ENCODE data around the gene LLCFC1.

Gene LLCFC1

DNA sequence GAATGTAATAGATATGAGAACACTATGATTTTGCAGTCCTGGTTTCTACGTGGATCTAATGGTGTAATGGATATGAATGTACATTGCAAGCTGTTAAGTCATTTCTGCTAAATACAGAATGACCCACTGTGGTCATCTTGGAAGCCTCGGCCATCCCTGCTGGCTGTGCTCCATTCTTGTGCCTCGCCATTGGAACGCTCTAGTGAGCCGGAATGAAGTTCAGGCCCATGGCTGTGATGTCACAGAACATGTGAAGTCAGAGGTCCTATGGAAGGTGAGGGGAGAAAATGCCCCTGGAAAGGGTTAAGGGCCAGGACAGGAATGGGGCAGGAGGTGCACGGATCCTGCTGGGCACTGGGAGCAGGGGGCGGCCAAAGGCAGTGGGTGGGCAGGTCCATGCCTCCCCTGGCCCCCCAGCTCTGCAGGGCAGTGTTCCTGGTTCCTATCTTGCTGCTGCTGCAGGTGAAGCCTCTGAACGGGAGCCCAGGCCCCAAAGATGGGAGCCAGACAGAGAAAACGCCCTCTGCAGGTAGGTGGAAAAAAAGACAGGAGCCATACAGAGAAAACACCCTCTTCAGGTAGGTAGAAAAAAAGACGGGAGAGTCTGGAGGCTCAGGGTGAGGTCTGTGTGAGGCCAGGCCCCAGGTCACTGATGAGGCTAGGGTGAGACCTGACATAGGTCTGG lies at the start of gene LLCFC1:
Gene LLCFC1 (plus strand): TSS at position 259 of the 685 bp plus-strand sequence. CDS start 138 bp downstream, at position 397.
- DNase-seq, result no peak

DNA sequence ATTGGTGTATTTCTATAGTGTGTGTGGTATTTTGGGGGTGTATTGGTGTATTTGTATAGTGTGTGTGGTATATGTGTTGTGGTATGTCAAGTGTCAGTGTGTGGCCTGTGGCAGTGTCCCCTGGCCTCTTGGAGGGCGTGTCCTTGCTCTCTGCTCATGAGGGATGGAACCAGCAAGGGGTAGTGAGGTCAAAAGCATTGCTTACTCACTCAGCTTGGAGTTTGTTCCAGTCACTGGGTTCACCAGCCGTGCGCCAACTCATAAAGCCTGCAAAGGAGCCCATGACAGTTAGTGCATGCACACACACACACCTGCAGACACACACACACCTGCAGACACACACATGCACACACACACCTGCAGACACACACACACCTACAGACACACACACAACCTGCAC lies 49.5 kb upstream of the LLCFC1 start:
- no peak for DNase-seq

DNA sequence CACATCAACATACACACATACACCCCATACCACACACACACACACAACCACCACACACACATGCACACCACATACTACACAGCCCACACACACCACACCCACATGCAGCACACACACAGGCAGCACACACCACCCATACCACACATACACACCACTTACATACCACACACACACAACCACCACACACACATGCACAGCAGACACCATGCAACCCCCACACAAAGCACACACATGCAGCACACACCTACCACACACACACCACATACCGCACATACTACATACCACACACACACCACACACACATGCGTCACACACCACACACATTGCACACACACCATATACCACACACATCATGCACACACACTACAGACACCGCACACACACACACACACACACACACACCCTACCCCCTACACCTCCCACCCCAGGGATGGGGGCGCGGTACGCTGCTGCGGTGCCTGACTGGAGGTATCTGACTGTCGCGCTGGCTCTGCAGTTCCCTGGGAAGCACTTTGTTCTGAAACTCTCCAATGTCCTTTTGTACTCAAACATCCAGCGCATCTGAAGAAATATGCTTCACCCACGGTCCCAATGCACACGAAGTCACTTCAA lies 48.3 kb upstream of the LLCFC1 start:
- no peak for DNase-seq

DNA sequence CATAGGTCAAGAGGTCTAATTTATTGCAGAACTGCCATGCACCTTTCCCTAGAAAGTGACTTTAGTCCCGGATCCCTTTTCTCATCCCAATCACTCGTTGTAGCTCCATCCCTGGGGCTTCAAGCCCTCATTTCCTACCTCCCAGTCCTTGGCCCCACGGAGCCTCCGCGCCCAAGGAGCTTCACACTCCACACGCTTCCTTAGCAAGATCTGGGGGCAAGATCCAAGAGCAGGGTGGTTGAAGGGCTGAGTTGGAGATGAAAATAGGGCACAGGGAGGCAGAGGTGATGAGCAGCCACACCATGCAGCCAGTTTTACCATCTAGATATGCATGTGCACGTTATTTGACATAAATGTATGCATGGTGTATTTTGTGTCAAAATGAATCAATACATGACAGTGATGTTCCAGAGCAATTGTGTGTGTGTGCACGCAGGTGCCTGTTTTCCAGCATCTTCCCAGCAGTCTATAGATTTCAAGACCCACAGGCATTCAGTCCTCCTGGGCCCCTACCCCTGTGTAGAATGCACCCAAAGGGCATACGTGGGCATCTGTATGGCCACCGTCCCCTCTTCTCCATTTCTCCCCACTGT lies 47.7 kb upstream of the LLCFC1 start:
- no peak for DNase-seq

DNA sequence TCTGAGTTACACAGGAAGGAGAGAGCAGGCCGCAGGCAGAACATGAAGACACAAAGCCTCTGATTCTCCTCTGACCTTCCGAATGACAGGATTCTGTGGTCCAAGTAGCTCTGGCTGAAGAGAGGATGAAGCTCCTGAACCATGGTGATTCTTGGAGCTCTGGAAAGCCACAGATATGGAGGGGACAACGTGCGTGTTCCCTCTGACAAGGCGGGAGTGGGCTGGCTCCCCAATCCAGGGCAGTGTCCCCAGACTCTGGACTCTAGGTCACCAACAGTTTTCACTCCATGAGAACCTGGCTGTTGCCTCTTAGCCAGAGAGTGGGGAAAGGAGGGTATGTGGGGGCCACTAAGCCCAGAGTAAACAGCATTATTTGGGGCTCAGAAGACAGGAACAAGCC lies 46.3 kb upstream of the LLCFC1 start:
- no peak for DNase-seq

DNA sequence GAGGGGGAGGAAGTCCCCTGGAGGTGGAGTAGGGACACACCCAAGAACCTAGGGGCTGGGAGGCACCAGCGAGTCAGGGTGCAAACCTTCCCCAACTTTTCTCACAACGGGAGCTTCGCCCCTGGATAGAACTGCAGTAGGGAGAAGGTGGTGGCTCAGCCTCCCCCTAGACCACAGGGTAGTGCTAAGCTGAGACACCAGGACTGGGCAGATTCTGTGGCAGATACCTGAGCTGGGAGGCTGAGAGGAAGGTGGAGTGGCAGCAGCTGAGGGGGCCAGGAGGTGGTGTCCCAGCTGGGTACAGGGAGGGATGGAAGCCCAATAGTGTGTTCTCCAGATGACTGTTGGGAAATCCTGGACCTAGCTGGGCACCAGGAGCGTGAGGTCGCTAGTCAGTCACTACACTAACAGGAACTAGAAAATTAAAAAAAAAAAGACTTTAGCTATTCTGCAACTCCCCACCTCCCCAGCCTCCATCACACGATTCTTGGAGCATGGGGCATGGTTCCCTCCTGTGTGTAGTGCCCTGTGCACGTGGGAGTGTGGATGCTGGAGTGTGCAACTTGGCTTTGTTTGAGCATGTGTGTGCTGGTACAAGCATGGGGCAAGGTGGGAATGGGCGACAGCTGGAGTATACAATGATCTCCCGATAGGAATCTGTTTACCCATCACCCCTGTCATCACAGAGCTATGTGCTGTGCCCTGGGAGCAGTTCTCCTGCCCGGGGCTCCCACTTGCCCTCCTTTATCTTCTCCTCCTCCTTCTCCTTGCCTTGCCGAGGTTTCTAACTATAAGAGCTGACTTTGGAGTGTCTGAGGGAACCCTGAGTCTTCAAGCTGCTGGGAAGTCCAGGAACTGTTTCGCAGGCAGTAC lies 44.9 kb upstream of the LLCFC1 start:
- DNase-seq, result no peak

DNA sequence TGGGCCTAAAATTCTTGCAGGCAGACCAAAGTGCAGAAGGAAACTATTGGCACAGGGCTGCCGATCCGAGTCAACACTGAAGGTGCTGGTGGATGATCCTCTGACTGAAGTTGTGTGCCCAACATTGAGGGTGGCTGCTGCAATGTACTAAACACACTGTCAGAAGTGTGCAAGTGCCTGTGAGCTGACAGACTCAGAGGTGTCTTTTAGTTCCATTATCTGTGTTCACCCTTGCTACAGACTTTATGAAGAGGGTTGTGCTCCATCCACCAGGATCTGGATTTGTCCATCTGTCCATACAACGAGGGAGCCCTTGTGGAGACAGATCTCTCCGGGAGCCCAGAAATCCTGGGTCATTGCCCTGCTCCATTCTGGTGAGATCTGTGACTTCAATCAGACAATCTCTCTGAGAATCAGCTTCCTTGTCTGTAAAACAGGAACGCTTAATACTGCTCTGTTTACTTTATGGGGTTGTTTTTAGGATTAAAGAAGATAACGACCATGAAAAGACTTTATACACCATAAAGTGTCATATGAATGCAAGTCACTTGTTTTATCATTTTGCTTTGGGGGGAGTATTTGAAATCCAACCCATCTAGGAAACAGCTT lies 44.2 kb upstream of the LLCFC1 start:
- no peak for DNase-seq

DNA sequence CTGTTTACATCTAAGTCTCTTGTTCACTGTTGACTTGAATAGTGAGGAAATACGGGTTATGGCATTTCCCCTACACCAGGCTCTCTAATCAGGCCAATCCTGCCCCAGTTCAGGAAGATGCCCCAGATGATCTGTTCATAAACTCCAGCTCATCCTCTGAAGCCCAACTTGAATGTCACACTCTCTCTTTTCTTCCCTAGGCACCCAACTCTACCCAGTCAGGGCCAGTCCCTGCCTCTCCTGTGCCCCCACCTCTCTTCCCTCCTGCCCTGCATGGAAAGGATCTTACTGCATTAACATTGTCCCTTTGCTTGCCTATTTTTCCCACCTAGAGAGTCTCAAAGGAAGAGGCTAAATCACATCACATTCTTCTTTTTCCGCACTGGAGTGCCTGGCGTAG lies 43.1 kb upstream of the LLCFC1 start:
- DNase-seq, result no peak

DNA sequence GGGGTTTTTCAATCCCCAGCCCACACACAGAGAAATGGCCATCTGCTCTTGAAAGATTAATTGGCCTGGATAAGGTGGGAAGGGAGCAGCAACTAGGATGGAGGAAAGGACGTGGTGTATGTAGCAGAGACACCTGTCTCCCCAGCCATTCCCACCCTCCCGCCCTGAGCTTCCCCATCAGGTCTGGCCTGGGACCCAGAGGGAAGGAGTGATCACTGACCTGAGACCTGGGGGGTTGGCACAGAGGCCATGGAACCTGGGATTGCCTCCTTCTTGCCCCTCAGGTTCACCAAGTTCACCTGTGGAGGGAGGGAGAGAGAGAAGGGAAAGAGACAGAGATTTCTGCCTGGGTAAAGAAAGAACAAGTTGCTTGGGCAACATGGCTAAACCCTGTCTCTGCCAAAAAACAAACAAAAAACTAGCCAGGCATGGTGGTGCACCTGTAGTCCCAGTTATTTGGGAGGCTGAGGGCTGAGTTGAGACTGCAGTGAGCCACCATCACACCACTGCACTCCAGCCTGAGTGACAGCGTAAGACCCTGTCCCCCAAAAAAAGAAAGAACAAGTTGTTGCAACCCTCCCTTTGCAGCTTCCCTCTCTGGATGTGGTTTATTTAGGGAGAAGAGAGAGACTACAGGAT lies 42.4 kb upstream of the LLCFC1 start:
- DNase-seq, result no peak

DNA sequence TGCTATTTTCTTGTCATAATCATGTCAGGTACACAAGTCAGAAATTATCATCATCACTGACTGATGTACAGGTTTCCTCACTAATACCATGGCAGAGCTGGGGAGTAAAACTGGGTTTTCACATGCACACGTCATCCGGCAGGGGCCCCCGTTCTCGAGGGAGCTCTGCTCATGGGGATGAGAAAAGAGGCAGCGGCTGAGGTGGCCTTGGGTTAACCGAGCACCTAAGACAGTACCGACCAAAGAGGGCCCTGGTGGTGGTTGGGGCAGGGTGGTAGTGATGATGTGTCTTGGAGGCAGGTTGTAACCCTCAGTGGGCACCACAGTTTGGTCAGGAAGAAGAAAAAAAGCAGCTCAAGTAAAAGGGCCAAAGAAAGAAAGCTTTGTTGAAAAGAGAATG lies 41.6 kb upstream of the LLCFC1 start:
- DNase-seq, result no peak

DNA sequence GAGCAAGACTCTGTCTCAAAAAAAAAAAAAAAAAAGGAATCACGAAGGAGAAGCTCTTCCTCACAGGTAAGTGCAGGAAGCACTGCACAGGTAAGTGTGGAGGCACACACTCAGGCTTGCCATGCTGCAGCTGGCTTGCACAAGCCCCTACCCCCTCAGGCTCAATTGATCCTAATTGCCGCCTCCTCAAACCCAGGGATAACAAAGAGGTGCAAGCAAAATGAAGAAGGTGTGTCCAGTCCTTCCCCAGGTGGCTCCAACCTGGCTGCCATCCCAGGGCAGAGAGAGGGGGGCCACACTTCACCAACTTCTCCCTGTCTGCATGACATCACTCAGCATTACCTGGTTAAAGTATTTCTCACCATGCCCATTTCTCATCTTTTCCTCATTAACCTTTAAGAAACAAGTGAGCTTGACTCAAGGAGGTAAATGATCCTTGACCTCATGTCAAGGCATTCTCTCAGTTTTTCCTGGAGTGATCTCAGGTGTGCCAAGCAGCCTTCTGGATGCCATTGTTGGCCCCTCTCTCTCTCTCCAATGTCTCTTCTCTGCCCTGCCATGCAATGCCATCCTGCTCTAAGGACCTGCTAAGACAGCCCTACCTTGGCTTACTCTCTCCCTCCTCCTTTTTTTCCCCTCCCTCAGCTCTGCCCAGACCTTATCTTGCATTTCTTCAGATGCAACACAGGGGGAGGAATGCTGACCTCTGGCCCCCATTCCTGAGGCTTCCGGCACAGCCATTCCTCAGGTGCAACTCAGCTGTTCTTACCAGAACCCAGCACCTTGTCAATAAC lies 40.7 kb upstream of the LLCFC1 start:
- DNase-seq, result no peak

DNA sequence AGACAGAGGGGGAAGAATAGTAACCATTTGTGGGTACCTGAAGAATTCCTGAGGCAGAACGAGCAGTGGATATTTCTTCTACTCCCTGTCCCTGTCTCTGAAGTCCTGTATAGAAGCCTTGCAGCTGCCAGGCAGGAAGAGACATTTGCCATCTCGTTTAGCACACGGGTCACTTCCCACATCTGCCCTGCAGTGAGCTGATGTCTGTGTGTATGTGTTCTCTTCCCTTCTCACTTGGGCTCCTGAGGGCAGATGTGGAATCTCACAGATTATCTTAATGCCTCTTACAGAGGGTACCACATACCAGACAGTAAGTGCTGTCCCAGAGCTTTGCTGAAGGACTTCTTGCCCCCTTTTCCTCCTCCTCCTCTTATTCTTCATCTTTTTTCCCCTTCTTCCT lies 39.6 kb upstream of the LLCFC1 start:
- DNase-seq, result no peak

DNA sequence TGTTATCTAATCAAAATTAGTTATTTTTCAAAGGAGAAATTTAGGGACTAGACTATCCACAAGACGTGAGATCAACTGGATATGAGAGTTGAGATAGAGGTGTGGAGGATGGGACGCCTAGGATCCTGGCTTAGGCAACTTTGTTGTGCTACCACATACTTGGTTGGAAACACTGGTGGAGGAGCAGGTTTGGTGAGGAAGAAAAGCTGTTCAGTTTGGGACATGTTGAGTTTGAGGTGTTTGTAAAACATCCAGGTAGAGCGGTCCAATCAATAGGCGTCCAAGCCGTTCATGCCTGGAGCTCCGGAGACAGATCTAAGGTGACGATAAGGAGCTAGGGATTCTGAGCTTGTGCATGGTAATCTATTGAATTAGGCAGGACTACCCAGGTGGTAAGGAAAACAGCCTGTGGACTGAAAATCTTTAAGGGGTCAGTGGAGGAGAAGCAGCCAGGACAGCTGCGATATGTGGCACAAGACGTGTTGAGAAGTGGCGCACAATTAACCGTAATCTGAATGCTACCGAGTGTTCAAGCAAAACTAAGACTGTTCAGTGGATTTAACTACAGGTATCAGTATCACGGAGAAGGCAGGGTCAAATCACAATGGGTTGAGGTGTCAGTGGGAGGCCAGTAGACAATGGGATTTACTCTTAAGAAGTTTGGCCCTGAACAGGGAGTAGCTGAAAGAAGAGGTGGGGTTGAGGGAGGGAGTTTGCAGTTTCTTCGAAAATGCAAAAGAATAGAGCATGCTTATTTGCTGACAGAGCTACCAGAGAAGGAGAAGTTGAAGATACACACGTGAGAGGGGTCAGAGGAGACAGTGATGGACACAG lies 37.6 kb upstream of the LLCFC1 start:
- DNase-seq, result no peak

DNA sequence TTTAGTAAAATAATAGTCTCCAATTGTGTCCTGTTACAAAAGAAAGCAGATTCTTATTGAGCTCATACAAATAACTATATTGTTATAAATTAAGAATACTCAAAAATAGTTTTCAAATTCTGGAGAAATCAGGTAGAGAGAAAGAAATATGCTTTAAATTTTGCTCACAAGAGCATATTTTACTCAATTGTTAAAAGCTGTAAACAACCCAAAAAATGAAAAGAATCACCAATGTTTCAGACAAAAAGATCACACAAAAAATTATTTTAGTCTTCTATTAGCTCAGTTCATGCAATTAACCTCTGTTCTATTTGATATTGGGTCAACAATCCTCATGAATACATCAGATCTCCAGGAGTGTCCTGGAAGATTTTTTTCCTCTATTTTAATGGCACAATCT lies 35.2 kb upstream of the LLCFC1 start:
- DNase-seq, result no peak

DNA sequence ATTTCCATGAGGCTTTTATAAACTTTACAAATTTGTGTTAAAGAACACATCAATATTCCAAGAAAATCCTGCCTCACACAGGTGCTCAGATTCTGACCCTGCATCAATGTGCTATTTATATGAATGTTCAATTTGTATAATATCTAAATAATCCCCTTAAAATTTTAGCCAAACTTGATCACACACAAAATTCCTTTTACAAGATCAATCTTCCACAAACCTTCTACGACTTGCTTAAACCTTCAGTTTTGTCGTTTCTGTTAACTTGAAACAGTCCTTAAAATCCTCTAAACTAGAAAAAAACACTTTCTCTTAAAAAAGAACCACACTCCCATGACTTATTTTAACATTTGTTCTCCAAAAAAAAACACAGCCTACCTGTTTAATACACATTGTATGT lies 33.5 kb upstream of the LLCFC1 start:
- DNase-seq, result no peak

DNA sequence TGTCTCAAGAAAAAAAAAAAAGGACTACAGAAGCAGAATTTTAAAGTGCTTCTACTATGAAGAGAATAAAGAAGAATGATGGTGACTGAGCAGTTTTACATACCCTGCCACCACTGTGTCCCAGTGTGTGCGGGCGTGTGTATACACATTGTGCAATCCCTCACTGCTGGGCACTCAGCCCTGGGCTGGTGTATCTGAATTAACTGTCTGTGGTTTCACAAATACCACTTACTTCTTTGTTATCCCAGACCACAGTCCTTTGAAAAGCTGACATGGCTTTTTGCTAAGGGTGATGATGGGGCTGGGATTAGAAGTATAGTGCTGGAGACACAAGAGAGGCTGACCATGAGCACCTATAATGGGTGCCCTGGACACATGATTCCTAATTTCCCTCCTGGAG lies 32.6 kb upstream of the LLCFC1 start:
- no peak for DNase-seq

DNA sequence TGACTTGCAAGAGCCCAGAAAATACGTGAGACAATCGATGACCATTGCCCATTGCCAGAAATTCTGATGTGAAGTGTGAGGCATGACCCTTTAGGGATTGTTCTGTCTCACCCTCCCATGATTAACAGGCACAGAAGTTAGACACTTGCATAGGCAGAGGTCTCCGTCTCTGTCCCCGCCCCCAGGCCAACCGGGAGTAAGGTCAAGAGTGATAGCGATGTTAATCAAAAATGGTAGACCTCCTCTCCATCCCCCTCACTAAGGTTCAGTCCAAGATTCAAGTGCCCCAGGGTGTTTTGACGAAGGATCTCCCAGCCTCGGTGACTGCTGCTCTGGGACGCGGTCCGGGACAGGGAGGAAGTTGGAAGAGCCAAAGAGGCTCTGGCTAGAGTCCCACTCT lies 31.0 kb upstream of the LLCFC1 start:
- no peak for DNase-seq

DNA sequence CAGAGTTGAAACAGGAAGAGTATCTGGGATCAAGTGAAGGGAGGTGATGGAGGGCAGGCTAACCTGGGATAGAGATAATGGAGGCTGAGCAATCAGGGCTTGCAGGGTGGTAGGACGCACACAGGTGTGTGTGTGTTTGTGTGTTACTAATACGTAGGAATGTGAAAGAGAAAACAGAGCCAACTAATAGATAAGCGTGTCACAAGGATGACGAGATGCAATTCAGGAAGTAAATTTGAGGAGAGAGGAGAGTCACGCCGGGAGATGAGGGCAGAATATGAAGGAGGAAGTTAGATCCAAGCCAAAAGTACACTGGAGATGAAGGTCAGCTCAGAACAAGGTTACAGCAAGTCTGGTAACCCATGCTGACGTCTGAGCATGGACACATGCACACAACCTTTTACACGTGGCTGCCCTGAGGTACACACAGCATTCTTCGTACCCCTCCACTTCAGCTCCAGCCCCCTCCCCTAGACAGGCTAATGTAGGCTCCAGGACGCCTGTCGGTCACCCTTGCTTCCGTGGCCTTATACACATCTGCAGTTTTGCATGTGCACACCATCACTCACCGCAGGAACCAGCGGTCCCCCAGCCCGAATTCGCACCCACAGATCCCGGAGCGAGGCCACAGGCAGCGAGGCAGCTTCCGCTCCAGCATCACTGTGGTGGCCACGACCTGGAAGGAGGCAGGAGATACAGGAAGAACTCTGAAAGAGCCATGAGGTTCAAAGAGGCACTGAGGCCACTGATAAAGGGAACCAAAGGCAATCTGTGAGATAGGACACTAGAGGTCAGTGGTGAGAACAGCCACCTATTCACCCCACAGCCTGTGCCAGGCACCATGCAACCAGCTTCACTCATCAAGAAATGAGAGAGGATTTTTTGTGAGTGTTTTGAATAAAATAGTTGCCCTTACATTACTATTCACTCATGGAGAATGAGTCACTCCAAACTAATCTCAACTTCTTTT lies 30.1 kb upstream of the LLCFC1 start:
- no peak for DNase-seq

DNA sequence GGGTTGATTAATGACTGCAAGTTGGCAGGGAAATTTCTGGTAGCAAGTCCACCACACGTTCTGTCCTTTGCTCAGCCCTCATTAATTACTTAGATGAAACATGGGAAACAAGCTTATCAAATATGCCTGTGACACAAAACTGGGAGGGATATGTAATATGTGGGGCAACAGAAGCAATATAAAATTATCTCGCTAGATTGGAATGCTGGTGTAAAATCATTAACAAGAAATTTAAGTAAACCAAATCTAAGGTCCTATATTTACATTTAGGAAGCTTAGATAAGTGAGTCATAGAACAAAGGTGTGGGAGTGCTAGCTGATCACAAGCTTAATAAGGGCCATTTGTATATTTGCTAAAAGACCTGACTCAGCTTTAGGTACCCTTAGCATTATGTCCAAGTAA lies 29.3 kb upstream of the LLCFC1 start:
- no peak for DNase-seq

DNA sequence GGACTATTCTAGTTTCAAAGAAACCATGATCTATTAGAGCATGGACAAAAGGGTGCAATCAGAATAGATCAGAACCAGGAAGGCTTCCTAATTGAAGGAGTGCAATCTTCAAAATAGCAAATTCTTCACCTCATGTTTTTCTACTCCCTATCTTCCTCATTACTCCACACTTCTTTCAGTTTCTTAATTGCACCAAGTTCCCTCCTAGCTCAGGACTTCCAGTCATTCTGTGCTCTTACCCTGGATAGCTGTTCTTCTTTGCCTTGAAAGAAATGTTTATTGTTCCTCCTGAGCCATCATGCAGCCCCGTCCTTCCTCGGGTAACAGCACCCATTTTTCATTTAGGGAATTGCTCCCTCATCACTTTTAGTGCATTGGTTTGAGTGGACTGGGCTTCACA lies 28.8 kb upstream of the LLCFC1 start:
- no peak for DNase-seq
